ENCODE results near the gene DNM3.

GRCh38 chr1:171850651-171851350, 9.5 kb downstream of the DNM3 start:
- no peak for TF ChIP-seq PRDM15 (CRISPR knock-in tag; IDR thresholded peaks at IDR 0.05)
- TF ChIP-seq GABPA (IDR thresholded peaks at IDR 0.05; ENCODE audit: low read depth), result no peak

Measured in GM12878 (cell line).